DMS 273 (cell line): ENCODE data around the gene AUH.

Experiments
- DNase-seq: peaks from one replicate; lab custom pipeline; 2025; ENCODE audit not compliant: unreplicated experiment; lab: John Stamatoyannopoulos, UW

The AUH gene

GRCh38 chr9:91256235-91256634, 105.5 kb downstream of the AUH start:
- DNase-seq: no peak

GRCh38 chr9:91255327-91255726, 106.4 kb downstream of the AUH start:
- no peak for DNase-seq

GRCh38 chr9:91253488-91253887, 108.2 kb downstream of the AUH start:
- peak; percentile 18 for DNase-seq

DNA sequence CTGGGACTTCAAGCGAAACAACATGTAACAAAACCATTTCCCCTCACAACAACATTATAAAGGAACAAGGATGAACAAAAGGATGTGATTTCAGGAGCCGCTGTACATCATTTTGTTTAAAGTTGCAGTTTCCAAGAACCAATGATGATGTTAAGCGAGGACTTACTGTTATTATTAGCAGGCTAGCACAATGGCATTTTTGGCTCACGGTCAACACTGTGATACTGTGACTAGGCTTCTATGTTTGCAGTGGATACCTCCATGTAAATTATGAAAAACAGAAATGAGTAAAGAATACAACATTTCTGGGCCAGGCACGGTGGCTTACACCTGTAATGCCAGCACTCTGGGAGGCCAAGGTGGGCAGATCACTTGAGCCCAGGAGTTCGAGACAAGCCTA, 113.0 kb downstream of the AUH start:
- DNase-seq: no peak

GRCh38 chr9:91247278-91247677, 114.4 kb downstream of the AUH start:
- DNase-seq: no peak

- DNase-seq: no peak
Observed at GRCh38 chr9:91246846-91247245, 114.9 kb downstream of the AUH start.

DNA sequence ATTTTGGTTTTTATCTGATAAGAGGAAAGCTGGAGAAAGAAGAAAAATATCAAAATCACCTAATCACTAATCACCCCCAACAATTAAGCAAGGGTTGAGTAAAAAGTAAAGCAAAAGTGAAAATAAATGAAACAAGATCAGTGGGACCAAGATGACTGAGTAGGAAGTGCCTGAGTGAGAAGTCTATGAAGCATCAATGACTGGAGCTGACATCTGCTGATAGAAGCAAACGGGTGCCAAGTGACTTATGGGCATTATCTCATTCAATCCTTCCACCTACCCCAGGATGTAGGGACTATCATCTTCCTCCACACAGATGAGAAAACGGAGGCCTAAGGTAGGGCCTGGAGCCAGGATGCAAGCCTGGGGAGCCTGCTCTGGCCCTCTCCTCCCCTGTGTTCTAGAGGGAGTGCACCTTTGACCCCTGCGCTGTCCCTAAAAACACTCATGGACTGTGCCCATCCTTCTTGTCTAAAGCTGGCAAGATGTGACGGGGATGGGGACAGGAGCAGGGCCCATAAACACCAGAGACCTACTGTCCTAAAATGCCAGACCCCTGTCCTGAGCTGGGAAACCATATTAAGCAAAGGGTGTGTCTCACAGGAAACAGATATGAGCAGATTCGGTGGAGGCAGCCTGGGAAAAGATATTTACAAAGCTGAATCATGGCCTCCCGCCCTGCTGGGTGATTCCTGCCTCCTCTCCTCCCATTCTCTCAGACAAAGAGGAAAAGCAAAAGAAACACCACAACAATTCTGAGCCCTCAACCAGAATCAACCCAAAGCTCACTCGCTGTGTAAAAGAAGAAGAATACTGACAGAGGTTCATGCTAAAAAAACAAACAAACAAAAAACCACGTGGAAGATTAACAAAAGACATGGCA, 116.0 kb downstream of the AUH start:
- peak; percentile 2 for DNase-seq

DNA sequence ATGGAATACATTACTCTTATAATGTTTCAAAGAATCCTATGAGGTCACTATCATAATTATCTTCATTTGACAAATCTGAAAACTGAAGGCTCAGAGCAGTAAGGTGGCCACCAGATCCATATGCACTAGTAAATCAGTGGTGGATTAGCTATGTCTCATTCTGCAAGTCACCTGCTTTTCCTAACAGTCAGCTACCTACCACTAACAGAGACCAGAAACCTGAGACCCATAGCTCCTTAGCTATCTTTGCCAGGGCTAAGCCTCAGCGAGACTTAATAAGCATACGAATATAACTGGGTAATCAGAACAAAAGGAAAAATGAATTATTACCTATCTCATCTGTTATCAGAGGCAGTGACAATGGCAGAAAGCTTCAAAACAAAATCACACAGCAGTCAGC, 118.7 kb downstream of the AUH start:
- no peak for DNase-seq

GRCh38 chr9:91241909-91242308, 119.8 kb downstream of the AUH start:
- no peak for DNase-seq

- DNase-seq: no peak
Observed at GRCh38 chr9:91240596-91241165, 121.0 kb downstream of the AUH start.

GRCh38 chr9:91239367-91240111, 122.2 kb downstream of the AUH start:
- no peak for DNase-seq

DNA sequence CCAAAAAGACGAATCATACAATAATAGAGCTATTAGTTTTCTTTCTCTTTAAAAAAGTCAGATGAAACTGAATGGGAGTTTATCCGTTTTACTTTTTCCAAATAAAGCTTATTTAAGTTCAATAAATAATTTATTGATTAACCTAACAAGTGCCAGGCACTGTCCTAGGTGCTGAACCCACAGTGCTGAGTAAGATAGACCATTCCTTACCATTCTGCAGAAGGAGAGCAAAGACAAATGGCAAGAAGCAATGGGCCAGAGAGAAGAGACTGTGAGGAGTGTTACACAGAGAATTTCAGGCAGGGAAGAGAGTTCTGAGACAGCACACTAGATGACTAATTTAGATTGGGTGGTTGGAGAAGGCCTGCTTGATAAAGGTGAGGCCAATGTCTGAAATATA, 127.2 kb downstream of the AUH start:
- no peak for DNase-seq

- no peak for DNase-seq
Observed at GRCh38 chr9:91231619-91232018, 130.1 kb downstream of the AUH start.

- peak; percentile 68 for DNase-seq
Observed at GRCh38 chr9:91223000-91223399, 138.7 kb downstream of the AUH start.

DNA sequence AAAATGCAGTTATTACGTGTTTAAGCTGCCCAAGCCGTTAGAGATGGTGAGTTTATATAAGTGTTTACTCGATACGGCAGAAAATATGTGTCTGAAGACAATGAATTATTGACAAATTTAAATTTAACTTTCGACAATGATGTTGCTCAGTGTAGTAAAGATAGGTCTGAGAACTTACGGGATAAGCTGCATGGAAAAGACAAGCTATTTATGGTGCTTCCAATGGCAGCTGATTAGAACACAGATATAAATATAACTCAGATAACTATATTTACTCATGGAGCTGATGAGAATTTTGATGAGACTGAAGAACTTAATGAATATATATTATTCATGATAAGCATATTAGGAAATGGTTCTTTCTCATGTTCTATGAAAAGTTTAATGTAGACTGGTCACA, 139.3 kb downstream of the AUH start:
- DNase-seq: no peak

- DNase-seq: no peak
Observed at GRCh38 chr9:91221332-91221731, 140.4 kb downstream of the AUH start.

- DNase-seq: no peak
Observed at GRCh38 chr9:91220491-91221135, 141.1 kb downstream of the AUH start.

DNA sequence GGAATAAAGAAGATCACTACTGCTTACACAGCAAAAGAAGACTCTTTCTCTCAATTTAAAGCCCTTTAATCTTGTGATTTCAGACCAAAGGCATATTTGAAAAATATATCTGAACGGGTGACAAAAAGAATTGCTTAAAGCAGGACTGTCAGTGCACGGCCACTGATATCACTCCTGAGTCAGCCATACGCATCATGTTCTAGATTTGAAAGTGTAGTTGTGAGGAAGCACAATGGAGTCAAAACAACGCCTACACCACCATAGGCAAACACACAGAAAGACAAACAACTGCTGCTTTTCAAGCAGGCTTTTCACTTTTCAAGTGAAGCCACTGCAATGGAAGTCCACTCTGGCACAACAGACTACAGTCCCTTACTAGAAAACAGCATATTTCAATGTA, 141.7 kb downstream of the AUH start:
- no peak for DNase-seq

GRCh38 chr9:91219557-91219956, 142.2 kb downstream of the AUH start:
- DNase-seq: no peak

DNA sequence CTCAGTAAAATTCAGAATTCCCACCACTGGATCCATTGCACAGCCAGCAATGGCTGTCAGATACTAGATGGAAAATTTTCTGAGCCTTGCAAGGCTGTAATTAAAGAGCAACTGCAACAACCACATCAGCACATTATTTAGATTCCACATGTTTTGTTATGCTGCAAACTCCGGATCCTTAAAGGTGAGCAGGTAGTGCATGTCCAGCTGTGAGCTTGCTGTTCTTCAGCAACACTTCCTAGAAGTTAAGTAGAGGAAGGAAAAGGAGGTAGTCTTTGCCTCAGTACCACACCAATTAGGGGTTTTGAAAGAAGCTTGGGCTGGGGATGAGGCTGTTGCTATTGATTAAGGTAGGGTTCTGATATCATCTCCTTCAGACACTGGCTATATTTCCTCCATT, 144.3 kb downstream of the AUH start:
- DNase-seq: no peak

GRCh38 chr9:91214867-91215266, 146.9 kb downstream of the AUH start:
- no peak for DNase-seq

GRCh38 chr9:91214086-91214485, 147.6 kb downstream of the AUH start:
- no peak for DNase-seq
